ENCODE results near the gene PPP1R12A. TPM values are rescaled to one million over a fixed set of nuclear protein-coding genes. Genes with fewer than 3 reads are reported as not detected.

The PPP1R12A gene
- total RNA-seq, 1 donor from 2014 or later: 86.7 TPM

- peaks cover 3% of the 10 kb centered on the region for H3K36me3 ChIP-seq
- H3K9ac ChIP-seq: no peak overlapping the region
- no peaks in the 10 kb centered on the region for H3K9me3 ChIP-seq (ENCODE audit: low read depth)
- no peak for TF ChIP-seq EZH2 (IDR thresholded peaks at IDR 0.05)
- no peak for TF ChIP-seq CTCF (IDR thresholded peaks at IDR 0.05)
- TF ChIP-seq EZH2phosphoT487 (IDR thresholded peaks at IDR 0.05): no peak
- no peak overlapping the region for H3K4me3 ChIP-seq
- H3K79me2 ChIP-seq (ENCODE audit: low read depth): peaks cover 52% of the 10 kb centered on the region
- H3K36me3 Mint-ChIP-seq: peaks cover 49% of the 10 kb centered on the region
- no peaks in the 10 kb centered on the region for H3K4me1 ChIP-seq
- H3K27ac ChIP-seq: no peak overlapping the region
- no peak overlapping the region for H2AFZ ChIP-seq (replicated peaks)
- H3F3A ChIP-seq (ENCODE audit: low read depth): no peaks in the 10 kb centered on the region
- DNase-seq (ENCODE audit: low spot score): no peak
- H4K20me1 ChIP-seq (ENCODE audit: low read depth): no peaks in the 10 kb centered on the region
- peaks cover 2% of the 10 kb centered on the region for H3K4me1 Mint-ChIP-seq
- H3K4me3 Mint-ChIP-seq: no peak overlapping the region
- H3K9me3 Mint-ChIP-seq: peaks cover 14% of the 10 kb centered on the region
- no peak overlapping the region for H3K4me2 ChIP-seq
- no peak overlapping the region for H3K27ac Mint-ChIP-seq
- H3K27me3 Mint-ChIP-seq (ENCODE audit: insufficient read depth, low read depth): no peaks in the 10 kb centered on the region
- no peaks in the 10 kb centered on the region for H3K27me3 ChIP-seq
Observed at GRCh38 chr12:79844693-79845092, 90.2 kb downstream of the PPP1R12A start.

DNA sequence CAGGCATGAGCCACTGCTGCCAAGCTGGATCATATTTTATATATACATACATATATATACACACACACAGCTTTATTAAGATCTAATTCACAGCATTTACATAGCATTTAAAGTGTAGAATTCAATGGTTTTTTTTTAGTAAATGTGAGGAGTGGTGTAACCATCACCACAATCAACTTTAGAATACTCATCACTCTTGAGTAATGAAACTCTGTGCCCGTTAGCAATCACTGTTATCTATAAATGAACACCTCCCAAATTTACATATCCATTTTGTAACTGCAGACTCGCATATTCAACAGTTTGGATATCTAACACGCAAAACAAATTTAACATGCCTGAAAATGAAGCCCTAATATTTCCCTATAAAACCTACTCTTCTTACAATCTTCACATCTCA is 90.9 kb downstream of the PPP1R12A start:
- Histone ChIP-seq H3K4me1 (no peaks in the 10 kb centered on the region), H3K4me3 (no peak overlapping the region), H2AFZ (replicated peaks) (no peak overlapping the region), H3K27ac (no peak overlapping the region), H3K27me3 (no peaks in the 10 kb centered on the region), H3K9ac (no peak overlapping the region), H3F3A (ENCODE audit: low read depth) (no peaks in the 10 kb centered on the region), H4K20me1 (ENCODE audit: low read depth) (no peaks in the 10 kb centered on the region), H3K36me3 (peaks cover 9% of the 10 kb centered on the region), H3K9me3 (ENCODE audit: low read depth) (no peaks in the 10 kb centered on the region), H3K79me2 (ENCODE audit: low read depth) (peaks cover 45% of the 10 kb centered on the region), H3K4me2 (no peak overlapping the region)
- no peak for DNase-seq (ENCODE audit: low spot score)
- Mint-ChIP-seq H3K9me3 (peaks cover 21% of the 10 kb centered on the region), H3K4me1 (peaks cover 2% of the 10 kb centered on the region), H3K27me3 (ENCODE audit: insufficient read depth, low read depth) (no peaks in the 10 kb centered on the region), H3K4me3 (no peak overlapping the region), H3K27ac (no peak overlapping the region), H3K36me3 (peaks cover 55% of the 10 kb centered on the region)
- TF ChIP-seq CTCF (IDR thresholded peaks at IDR 0.05) (no peak), EZH2phosphoT487 (IDR thresholded peaks at IDR 0.05) (no peak), EZH2 (IDR thresholded peaks at IDR 0.05) (no peak)

DNA sequence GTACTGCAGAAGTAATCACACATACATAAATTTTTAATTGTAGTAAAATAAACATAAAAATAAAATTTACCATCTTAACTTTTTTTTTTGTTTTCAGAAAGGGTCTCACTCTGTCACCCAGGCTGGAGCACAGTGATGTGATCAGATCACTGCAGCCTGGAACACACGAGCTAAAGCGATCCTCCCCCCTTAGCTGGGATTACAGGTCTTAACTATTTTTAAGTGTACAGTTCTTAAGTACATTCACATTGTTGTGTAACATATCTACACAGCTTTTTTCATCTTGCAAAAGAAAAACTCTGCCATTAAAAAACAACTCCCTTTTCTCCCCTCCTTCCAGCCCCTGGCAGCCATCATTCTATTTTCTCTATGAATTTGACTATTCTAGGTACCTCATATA is 92.3 kb downstream of the PPP1R12A start:
- H3K4me1 ChIP-seq: no peaks in the 10 kb centered on the region
- H3K36me3 ChIP-seq: peaks cover 9% of the 10 kb centered on the region

More for the DNA sequence above, 92.3 kb downstream of the PPP1R12A start:
- H3F3A ChIP-seq (ENCODE audit: low read depth): no peaks in the 10 kb centered on the region
- H3K4me3 ChIP-seq: no peak overlapping the region
- Mint-ChIP-seq H3K4me3 (no peak overlapping the region), H3K9me3 (peaks cover 31% of the 10 kb centered on the region), H3K4me1 (peaks cover 2% of the 10 kb centered on the region), H3K27ac (no peak overlapping the region), H3K36me3 (peaks cover 64% of the 10 kb centered on the region), H3K27me3 (ENCODE audit: insufficient read depth, low read depth) (no peaks in the 10 kb centered on the region)
- H3K79me2 ChIP-seq (ENCODE audit: low read depth): peaks cover 34% of the 10 kb centered on the region
- no peak overlapping the region for H3K27ac ChIP-seq
- no peak overlapping the region for H2AFZ ChIP-seq (replicated peaks)
- H3K9me3 ChIP-seq (ENCODE audit: low read depth): peaks cover 4% of the 10 kb centered on the region
- no peak overlapping the region for H3K9ac ChIP-seq
- no peak overlapping the region for H3K4me2 ChIP-seq
- TF ChIP-seq EZH2 (IDR thresholded peaks at IDR 0.05) (no peak), EZH2phosphoT487 (IDR thresholded peaks at IDR 0.05) (no peak), CTCF (IDR thresholded peaks at IDR 0.05) (no peak)
- H3K27me3 ChIP-seq: no peaks in the 10 kb centered on the region
- no peaks in the 10 kb centered on the region for H4K20me1 ChIP-seq (ENCODE audit: low read depth)
- no peak for DNase-seq (ENCODE audit: low spot score)
